Measurements from ENCODE around the gene TGFBI.
A peak's percentile ranks its signal among the peaks of the same experiment; 100 is the strongest.

Gene TGFBI

DNA sequence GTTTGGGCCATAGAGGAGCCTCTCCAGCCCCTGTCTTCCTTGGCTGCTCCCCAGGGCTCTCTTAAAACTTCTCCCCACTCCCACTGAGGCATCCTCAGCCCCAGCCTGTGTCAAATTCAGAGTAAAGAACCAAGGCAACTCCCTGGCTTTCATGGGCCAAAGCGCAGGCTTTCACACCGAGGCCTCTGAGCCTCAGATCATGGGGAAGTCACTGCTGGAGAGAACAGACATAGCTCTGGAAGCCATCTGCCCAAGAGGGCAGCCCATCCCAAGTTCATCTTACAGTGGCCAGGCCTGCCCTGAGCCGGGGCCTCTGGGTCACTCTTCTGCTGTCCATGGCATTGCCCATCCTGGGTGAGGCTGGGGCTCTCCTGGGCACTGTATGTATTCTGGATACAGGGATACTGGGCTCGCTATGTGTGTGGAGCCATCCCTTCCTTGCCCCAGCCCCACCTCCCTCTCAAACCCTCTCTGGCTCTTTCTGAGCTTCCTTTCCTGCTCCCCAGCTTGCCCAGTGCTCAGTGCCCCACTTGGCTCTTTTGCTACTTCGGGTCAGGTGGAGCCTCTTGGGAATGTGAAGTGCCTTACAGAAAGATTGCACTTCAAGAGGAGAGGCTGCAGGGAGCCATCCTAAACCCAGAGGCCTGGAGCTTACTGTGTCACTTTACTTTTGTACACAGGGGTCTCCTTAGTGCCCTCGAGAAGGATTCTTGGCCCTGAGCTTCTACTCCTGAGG lies 33.0 kb downstream of the TGFBI start:
- Histone ChIP-seq H3K9me3 (ENCODE audit: insufficient read depth, low read length) (no peaks in the 10 kb centered on the region), H3K9ac (ENCODE audit: low read length) (no peak overlapping the region), H2AFZ (ENCODE audit: low read depth, low read length, severe bottlenecking) (peak overlapping the region; percentile 53), H3K27ac (ENCODE audit: low read depth, low read length) (no peak overlapping the region), H3K36me3 (ENCODE audit: low read length) (no peaks in the 10 kb centered on the region), H4K20me1 (ENCODE audit: low read depth, low read length) (no peaks in the 10 kb centered on the region), H3K4me3 (ENCODE audit: insufficient read depth, low read length, poor library complexity, severe bottlenecking) (no peak overlapping the region), H3K9me2 (replicated peaks; ENCODE audit: insufficient read depth, low read length) (no peaks in the 10 kb centered on the region), H3K27me3 (ENCODE audit: low read length) (no peaks in the 10 kb centered on the region), H3F3A (ENCODE audit: insufficient read depth) (peaks cover 6% of the 10 kb centered on the region; the same call in 1 of the 2 replicates), H3K79me2 (ENCODE audit: insufficient read depth, low read length) (no peaks in the 10 kb centered on the region), H3K4me2 (ENCODE audit: low read depth, low read length, poor library complexity, severe bottlenecking) (no peak overlapping the region)
- no peak for TF ChIP-seq EZH2phosphoT487 (conservative IDR thresholded peaks at IDR 0.05; ENCODE audit: low read length)
- TF ChIP-seq, protein P1, sequence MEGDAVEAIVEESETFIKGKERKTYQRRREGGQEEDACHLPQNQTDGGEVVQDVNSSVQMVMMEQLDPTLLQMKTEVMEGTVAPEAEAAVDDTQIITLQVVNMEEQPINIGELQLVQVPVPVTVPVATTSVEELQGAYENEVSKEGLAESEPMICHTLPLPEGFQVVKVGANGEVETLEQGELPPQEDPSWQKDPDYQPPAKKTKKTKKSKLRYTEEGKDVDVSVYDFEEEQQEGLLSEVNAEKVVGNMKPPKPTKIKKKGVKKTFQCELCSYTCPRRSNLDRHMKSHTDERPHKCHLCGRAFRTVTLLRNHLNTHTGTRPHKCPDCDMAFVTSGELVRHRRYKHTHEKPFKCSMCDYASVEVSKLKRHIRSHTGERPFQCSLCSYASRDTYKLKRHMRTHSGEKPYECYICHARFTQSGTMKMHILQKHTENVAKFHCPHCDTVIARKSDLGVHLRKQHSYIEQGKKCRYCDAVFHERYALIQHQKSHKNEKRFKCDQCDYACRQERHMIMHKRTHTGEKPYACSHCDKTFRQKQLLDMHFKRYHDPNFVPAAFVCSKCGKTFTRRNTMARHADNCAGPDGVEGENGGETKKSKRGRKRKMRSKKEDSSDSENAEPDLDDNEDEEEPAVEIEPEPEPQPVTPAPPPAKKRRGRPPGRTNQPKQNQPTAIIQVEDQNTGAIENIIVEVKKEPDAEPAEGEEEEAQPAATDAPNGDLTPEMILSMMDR (IDR thresholded peaks at IDR 0.05; ENCODE audit: insufficient read depth, low read length, poor library complexity, severe bottlenecking): no peak

DNA sequence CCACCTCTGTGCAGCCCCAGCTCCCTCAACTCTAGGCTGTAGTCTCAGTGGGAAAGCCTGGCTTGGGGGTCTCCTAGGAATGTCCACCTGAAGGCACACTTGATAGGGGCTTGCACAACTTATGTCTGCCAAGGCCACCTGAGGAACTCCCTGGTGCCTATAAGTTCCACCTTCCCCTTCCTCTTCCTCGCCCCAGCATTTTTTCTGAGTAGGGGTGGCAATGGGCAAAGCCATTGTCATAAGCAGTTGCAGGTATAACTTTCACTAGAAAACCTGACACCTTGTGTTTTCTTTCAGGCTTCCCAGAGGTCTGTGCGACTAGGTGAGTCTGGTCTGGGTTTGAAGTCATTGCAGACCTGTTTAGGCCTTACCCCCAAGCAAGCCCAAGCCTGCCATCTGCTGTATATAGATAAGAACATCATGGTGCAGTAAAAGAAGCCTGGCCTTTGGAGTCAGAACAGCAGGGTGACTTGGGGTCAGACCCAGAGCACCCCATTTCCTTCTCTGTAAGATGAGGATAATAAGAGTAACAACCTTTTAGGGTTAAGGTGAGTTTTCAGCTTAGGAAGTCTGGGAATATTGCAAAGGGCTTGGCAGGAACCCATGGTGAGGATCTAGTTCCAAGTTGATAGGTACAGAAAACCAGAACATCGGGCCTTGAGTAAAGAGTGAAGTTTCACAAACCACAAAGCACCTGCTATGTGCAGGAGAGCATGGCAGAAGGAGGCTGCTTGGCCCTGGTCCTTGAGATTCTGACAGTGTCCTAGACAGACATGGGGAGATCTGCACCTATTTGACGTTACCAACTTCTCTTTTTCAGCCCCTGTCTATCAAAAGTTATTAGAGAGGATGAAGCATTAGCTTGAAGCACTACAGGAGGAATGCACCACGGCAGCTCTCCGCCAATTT lies 33.8 kb downstream of the TGFBI start:
- Histone ChIP-seq H3K9ac (ENCODE audit: low read length) (peak overlapping the region; percentile 5; the same call in 1 of the 2 replicates), H3F3A (ENCODE audit: insufficient read depth) (peaks cover 6% of the 10 kb centered on the region; the same call in 1 of the 2 replicates), H3K79me2 (ENCODE audit: insufficient read depth, low read length) (no peaks in the 10 kb centered on the region), H4K20me1 (ENCODE audit: low read depth, low read length) (no peaks in the 10 kb centered on the region), H3K9me3 (ENCODE audit: insufficient read depth, low read length) (no peaks in the 10 kb centered on the region), H3K4me3 (ENCODE audit: insufficient read depth, low read length, poor library complexity, severe bottlenecking) (no peak overlapping the region), H3K27ac (ENCODE audit: low read depth, low read length) (peak overlapping the region; percentile 59), H3K4me2 (ENCODE audit: low read depth, low read length, poor library complexity, severe bottlenecking) (peak overlapping the region; percentile 40), H2AFZ (ENCODE audit: low read depth, low read length, severe bottlenecking) (peak overlapping the region; percentile 53), H3K36me3 (ENCODE audit: low read length) (no peaks in the 10 kb centered on the region), H3K9me2 (replicated peaks; ENCODE audit: insufficient read depth, low read length) (no peaks in the 10 kb centered on the region), H3K27me3 (ENCODE audit: low read length) (no peaks in the 10 kb centered on the region)
- no peak for TF ChIP-seq EZH2phosphoT487 (conservative IDR thresholded peaks at IDR 0.05; ENCODE audit: low read length)
- TF ChIP-seq, protein P1 (IDR thresholded peaks at IDR 0.05; ENCODE audit: insufficient read depth, low read length, poor library complexity, severe bottlenecking): peak; percentile 91

DNA sequence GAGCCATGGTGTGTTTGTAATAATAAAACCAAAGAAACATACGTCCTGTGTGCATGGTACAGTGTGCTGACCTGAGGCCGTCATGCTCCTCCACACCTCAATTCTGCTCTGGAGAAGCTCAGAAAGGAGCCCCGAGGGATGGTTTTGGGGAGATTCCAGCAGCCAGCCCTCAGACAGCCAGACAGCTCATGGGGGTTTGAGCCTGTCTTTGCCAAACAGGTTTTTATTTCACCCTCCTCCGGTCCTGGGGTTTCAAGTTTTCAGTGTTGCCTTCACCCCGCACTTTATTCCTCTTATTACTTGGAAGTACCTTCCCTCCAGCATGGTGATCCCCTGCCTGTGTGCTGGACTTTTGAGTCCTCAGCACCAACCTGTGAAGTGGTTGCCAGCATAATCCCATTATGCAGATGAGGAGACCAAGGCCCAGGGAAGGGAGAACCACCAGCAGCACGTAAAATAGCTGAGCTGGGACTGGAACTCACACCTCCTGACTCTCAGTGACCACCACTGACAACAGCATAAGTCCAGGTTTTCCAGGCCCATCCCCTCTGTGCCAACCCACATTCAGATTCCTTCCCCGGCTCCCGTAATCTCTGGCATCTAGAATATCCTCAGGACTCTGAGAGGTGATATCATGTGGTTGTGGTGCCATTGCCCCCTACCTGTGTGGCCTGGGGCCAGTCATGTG lies 35.1 kb downstream of the TGFBI start:
- Histone ChIP-seq H2AFZ (ENCODE audit: low read depth, low read length, severe bottlenecking) (no peak overlapping the region), H3K27me3 (ENCODE audit: low read length) (no peaks in the 10 kb centered on the region), H3F3A (ENCODE audit: insufficient read depth) (peaks cover 6% of the 10 kb centered on the region; the same call in 1 of the 2 replicates), H3K36me3 (ENCODE audit: low read length) (no peaks in the 10 kb centered on the region), H3K4me3 (ENCODE audit: insufficient read depth, low read length, poor library complexity, severe bottlenecking) (no peak overlapping the region), H3K9ac (ENCODE audit: low read length) (no peak overlapping the region), H4K20me1 (ENCODE audit: low read depth, low read length) (no peaks in the 10 kb centered on the region), H3K4me2 (ENCODE audit: low read depth, low read length, poor library complexity, severe bottlenecking) (peak overlapping the region; percentile 40), H3K9me2 (replicated peaks; ENCODE audit: insufficient read depth, low read length) (no peaks in the 10 kb centered on the region), H3K27ac (ENCODE audit: low read depth, low read length) (peak overlapping the region; percentile 59; the same call in 1 of the 2 replicates), H3K9me3 (ENCODE audit: insufficient read depth, low read length) (no peaks in the 10 kb centered on the region), H3K79me2 (ENCODE audit: insufficient read depth, low read length) (no peaks in the 10 kb centered on the region)
- TF ChIP-seq, protein P1 (IDR thresholded peaks at IDR 0.05; ENCODE audit: insufficient read depth, low read length, poor library complexity, severe bottlenecking): no peak
- TF ChIP-seq EZH2phosphoT487 (conservative IDR thresholded peaks at IDR 0.05; ENCODE audit: low read length): no peak

Data from SU-DHL-6 (cell line).